ENCODE data around the gene VWA8. TPM values are rescaled to one million over a fixed set of nuclear protein-coding genes. Genes with fewer than 3 reads are reported as not detected.

VWA8 gene
- total and polyA plus RNA-seq, 2 experiments from 2014 or later: 6.3 to 24.6 TPM

DNA sequence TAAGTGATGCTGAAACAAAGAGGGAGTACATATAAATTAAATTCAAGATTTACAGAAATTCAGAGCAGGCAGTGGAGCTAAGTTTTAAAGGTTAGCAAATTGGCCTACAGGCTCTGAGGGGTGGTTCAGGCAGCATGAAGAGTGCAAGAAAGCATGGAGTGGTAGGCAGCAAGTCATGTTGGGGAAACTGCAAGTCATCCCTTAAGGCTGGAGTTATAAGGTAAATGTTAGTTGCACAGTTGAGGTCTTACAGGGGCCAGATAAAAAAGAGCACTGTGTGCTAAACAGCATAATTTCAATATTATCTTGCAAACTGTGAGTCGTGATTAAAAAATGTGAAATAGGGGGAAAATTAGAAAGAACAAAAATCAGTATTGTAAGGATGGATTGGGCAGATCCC is 106.2 kb downstream of the VWA8 start:
- Mint-ChIP-seq H3K27ac (peak overlapping the region; percentile 74), H3K27me3 (ENCODE audit: insufficient read depth, low read depth, poor library complexity) (no peaks in the 10 kb centered on the region), H3K4me1 (no peaks in the 10 kb centered on the region), H3K9me3 (no peaks in the 10 kb centered on the region), H3K36me3 (ENCODE audit: low read depth) (peaks cover 24% of the 10 kb centered on the region; the same call in 2 of the 3 replicates), H3K4me3 (no peak overlapping the region)
- no peaks in the 10 kb centered on the region for H3K79me2 ChIP-seq (replicated peaks; ENCODE audit: insufficient read depth)
- no peak for TF ChIP-seq POLR2AphosphoS5 (IDR thresholded peaks at IDR 0.05; ENCODE audit: low read depth)
- TF ChIP-seq REST (IDR thresholded peaks at IDR 0.05; ENCODE audit: unreplicated experiment): no peak
- no peak overlapping the region for H3K4me3 ChIP-seq
- H3K36me3 ChIP-seq (ENCODE audit: insufficient read depth): no peaks in the 10 kb centered on the region
- ATAC-seq (no peak), DNase-seq (ENCODE audit: low spot score) (no peak)
- H3K27me3 ChIP-seq (ENCODE audit: insufficient read depth): no peaks in the 10 kb centered on the region
- no peaks in the 10 kb centered on the region for H4K20me1 ChIP-seq (replicated peaks; ENCODE audit: insufficient read depth)
- H3K9me2 ChIP-seq (ENCODE audit: insufficient read depth): no peaks in the 10 kb centered on the region
- no peak overlapping the region for H3K27ac ChIP-seq (ENCODE audit: low read depth)
- H3F3A ChIP-seq (replicated peaks; ENCODE audit: low read depth): no peaks in the 10 kb centered on the region
- no peak overlapping the region for H3K4me2 ChIP-seq
- no peaks in the 10 kb centered on the region for H3K4me1 ChIP-seq (ENCODE audit: insufficient read depth)
- H2AFZ ChIP-seq: no peak overlapping the region

DNA sequence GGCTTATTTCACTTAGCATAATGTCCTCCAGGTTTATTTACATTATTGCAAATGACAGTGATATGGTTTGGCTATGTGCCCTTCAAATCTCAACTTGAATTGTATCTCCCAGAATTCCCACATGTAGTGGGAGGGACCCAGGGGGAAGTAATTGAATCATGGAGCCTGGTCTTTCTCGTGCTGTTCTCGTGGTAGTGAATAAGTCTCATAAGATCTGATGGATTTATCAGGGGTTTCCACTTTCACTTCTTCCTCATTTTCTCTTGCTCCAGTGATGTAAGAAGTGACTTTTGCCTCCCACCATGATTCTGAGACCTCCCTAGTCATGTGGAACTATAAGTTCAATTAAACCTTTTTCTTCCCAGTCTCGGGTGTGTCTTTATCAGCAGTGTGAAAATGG is 109.6 kb downstream of the VWA8 start:
- H3K9me3 Mint-ChIP-seq: no peaks in the 10 kb centered on the region
- Histone ChIP-seq H3F3A (replicated peaks; ENCODE audit: low read depth) (no peaks in the 10 kb centered on the region), H3K9me2 (ENCODE audit: insufficient read depth) (no peaks in the 10 kb centered on the region), H3K36me3 (ENCODE audit: insufficient read depth) (no peaks in the 10 kb centered on the region), H2AFZ (no peak overlapping the region), H3K79me2 (replicated peaks; ENCODE audit: insufficient read depth) (no peaks in the 10 kb centered on the region), H4K20me1 (replicated peaks; ENCODE audit: insufficient read depth) (no peaks in the 10 kb centered on the region), H3K27ac (ENCODE audit: low read depth) (no peak overlapping the region), H3K4me3 (no peak overlapping the region), H3K4me2 (no peak overlapping the region), H3K27me3 (ENCODE audit: insufficient read depth) (no peaks in the 10 kb centered on the region), H3K4me1 (ENCODE audit: insufficient read depth) (no peaks in the 10 kb centered on the region)
- H3K4me3 Mint-ChIP-seq: no peak overlapping the region
- H3K27me3 Mint-ChIP-seq (ENCODE audit: insufficient read depth, low read depth, poor library complexity): no peaks in the 10 kb centered on the region
- no peaks in the 10 kb centered on the region for H3K4me1 Mint-ChIP-seq
- no peak overlapping the region for H3K27ac Mint-ChIP-seq
- no peak for DNase-seq (ENCODE audit: low spot score)
- H3K36me3 Mint-ChIP-seq (ENCODE audit: low read depth): peaks cover 24% of the 10 kb centered on the region; the same call in 2 of the 3 replicates
- no peak for ATAC-seq
- TF ChIP-seq CREB1 (CRISPR knock-in tag; IDR thresholded peaks at IDR 0.05; ENCODE audit: low read depth) (no peak), ZNF114 (CRISPR knock-in tag; IDR thresholded peaks at IDR 0.05) (no peak), REST (IDR thresholded peaks at IDR 0.05; ENCODE audit: unreplicated experiment) (no peak), ZNF331 (CRISPR knock-in tag; IDR thresholded peaks at IDR 0.05; ENCODE audit: low read depth) (no peak), JUNB (IDR thresholded peaks at IDR 0.05; ENCODE audit: unreplicated experiment) (no peak)
- TF ChIP-seq, protein P1, sequence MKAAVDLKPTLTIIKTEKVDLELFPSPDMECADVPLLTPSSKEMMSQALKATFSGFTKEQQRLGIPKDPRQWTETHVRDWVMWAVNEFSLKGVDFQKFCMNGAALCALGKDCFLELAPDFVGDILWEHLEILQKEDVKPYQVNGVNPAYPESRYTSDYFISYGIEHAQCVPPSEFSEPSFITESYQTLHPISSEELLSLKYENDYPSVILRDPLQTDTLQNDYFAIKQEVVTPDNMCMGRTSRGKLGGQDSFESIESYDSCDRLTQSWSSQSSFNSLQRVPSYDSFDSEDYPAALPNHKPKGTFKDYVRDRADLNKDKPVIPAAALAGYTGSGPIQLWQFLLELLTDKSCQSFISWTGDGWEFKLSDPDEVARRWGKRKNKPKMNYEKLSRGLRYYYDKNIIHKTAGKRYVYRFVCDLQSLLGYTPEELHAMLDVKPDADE (IDR thresholded peaks at IDR 0.05): no peak

All from GM23338 (cell line).